ENCODE results near the gene TKFC.
A peak's percentile ranks its signal among the peaks of the same experiment; 100 is the strongest.

Gene TKFC

DNA sequence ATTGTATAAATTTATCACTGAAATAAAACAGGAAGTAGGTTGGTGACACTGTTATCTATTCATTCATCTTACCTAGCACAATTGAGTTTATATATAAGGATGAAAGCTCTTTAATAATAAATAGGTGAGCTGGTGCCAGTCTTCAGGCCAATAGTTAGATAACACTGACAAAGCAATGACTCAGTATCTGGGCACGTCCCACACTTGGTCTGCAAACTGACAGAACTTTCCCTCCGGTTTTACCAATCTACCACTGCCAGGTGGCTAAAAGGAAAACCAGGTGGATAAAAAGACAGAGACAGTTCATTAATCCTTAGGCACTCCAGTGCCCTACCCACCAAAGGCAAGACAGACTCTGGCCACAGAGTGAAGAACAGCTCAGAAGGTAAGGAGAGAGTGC lies 17.8 kb upstream of the TKFC start:
- Histone ChIP-seq H3K36me3 (ENCODE audit: control insufficient read depth, insufficient read depth, low read length) (peaks cover 29% of the 10 kb centered on the region), H3K27ac (ENCODE audit: low read length) (no peak overlapping the region), H3K4me1 (ENCODE audit: control insufficient read depth, insufficient read depth, low read length) (no peaks in the 10 kb centered on the region), H3K9me3 (ENCODE audit: control insufficient read depth, insufficient read depth, low read length) (no peaks in the 10 kb centered on the region), H3K27me3 (ENCODE audit: control insufficient read depth, insufficient read depth, low read length) (no peaks in the 10 kb centered on the region), H3K4me3 (ENCODE audit: low read length) (no peak overlapping the region)
- DNase-seq (ENCODE audit: low read depth, low spot score) = no peak
- WGBS (ENCODE audit: insufficient coverage, insufficient read length) = no CpG with 5 or more reads among the region's 2 CpGs

DNA sequence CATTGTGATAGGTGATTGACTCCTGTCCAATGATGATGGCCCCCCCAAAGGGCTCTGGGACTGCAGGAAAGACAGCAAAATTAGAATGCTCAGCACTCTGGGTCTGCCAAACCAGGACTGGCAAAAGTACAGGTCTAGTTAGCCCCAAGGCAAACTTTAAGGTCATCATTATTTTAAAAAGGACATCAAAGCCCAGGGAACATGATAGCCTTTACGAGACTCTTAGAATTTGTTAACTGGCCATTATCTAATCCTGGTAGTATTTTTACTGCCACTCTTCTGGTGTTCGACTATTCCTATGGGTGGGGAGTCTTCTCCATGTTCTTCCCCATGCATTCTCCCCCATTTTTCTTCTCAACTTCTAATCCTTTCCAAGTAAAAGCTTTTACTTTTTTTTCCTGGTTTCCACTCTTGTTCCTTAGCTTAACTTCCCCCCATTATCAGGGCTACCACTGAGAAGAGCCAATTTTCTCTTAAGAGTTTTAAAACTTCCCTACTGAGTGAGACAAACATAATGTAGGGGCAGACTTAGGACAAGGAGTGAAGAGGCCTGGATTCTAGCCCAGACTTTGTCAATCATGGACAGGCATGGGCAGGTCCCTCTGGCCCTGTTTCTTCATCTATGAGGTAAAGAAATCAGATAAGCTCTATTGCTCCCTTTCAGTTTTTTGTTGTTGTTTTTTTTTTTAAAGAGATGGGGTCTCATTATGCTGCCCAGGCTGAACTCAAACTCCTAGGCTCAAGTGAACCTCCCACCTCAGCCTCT lies 7.2 kb upstream of the TKFC start:
- Histone ChIP-seq H3K9me3 (ENCODE audit: control insufficient read depth, insufficient read depth, low read length) (no peaks in the 10 kb centered on the region), H3K27ac (ENCODE audit: low read length) (no peak overlapping the region), H3K4me3 (ENCODE audit: low read length) (no peak overlapping the region), H3K36me3 (ENCODE audit: control insufficient read depth, insufficient read depth, low read length) (peaks cover 21% of the 10 kb centered on the region; the same call in 1 of the 2 replicates), H3K4me1 (ENCODE audit: control insufficient read depth, insufficient read depth, low read length) (no peaks in the 10 kb centered on the region), H3K27me3 (ENCODE audit: control insufficient read depth, insufficient read depth, low read length) (no peaks in the 10 kb centered on the region; the same call in 1 of the 2 replicates)
- DNase-seq (ENCODE audit: low read depth, low spot score) = no peak
- no CpG with 5 or more reads among the region's 2 CpGs for WGBS (ENCODE audit: insufficient coverage, insufficient read length)

DNA sequence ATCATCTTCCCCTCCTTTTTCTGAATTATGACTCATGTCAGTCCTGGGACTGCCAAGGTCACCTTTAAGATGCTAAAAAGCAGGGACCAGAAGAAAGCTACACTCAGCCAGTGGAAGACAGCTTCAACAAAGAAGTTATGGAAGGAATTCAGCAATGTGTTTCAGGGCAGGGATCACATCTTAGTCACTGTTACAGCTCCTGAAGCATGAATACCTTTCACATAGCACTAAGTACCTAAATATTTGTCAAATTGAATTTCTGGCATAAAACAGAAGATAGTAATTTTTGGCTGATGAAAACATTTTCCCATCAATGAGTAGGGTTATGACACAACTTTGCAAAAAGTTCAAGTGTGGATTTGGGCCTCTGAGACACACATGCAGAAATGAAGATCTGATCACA lies 5.4 kb upstream of the TKFC start:
- no peak overlapping the region for H3K4me3 ChIP-seq (ENCODE audit: low read length)
- no peak overlapping the region for H3K27ac ChIP-seq (ENCODE audit: low read length)

DNA sequence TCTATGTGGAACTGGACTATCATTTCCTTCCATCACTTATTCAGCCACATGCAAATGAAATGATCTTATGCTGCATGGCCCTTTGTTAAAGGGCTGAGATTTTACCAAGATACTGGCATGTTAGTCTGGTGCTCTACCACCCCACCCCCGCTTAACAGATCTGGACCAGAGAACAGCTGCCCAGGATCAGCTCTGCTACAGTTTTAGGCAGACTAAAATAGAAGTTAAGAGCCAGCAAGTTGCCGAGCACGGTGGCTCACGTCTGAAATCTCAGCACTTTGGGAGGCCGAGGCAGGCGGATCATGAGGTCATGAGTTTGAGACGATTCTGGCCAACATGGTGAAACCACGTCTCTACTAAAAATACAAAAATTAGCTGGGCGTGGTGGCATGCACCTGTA lies 4.7 kb upstream of the TKFC start:
- Histone ChIP-seq H3K9me3 (ENCODE audit: control insufficient read depth, insufficient read depth, low read length) (no peaks in the 10 kb centered on the region), H3K36me3 (ENCODE audit: control insufficient read depth, insufficient read depth, low read length) (peaks cover 13% of the 10 kb centered on the region; the same call in 1 of the 2 replicates), H3K4me3 (ENCODE audit: low read length) (no peak overlapping the region)

More for the DNA sequence above, 5.4 kb upstream of the TKFC start:
- no peak for DNase-seq (ENCODE audit: low read depth, low spot score)
- Histone ChIP-seq H3K4me1 (ENCODE audit: control insufficient read depth, insufficient read depth, low read length) (no peaks in the 10 kb centered on the region; the same call in 1 of the 2 replicates), H3K36me3 (ENCODE audit: control insufficient read depth, insufficient read depth, low read length) (peaks cover 14% of the 10 kb centered on the region; the same call in 1 of the 2 replicates), H3K9me3 (ENCODE audit: control insufficient read depth, insufficient read depth, low read length) (no peaks in the 10 kb centered on the region), H3K27me3 (ENCODE audit: control insufficient read depth, insufficient read depth, low read length) (no peaks in the 10 kb centered on the region; the same call in 1 of the 2 replicates)

DNA sequence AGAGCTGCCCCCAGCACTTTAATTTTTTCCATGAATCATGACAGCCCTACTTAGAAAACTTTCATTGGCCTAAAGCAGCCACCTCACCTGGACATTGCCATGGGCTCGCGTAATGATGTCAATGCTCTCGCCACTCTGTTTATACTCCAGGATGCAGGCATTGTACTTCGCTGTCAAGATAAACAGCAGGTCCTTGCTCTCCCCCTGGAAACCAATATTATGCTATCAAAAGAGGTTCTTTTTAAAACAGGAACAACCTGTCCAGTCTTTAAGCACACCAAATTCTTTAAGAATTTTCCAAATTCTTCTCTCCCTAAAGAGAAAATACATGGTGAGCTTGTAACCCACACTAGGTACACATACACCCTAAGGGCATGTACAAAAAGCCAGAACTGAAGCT lies 3.2 kb upstream of the TKFC start:
- no peak overlapping the region for H3K4me3 ChIP-seq (ENCODE audit: low read length)
- H3K27me3 ChIP-seq (ENCODE audit: control insufficient read depth, insufficient read depth, low read length) = no peaks in the 10 kb centered on the region
- no peaks in the 10 kb centered on the region for H3K9me3 ChIP-seq (ENCODE audit: control insufficient read depth, insufficient read depth, low read length)
- WGBS (ENCODE audit: insufficient coverage, insufficient read length) = no CpG with 5 or more reads among the region's 4 CpGs
- no peak overlapping the region for H3K27ac ChIP-seq (ENCODE audit: low read length)
- DNase-seq (ENCODE audit: low read depth, low spot score) = no peak
- H3K36me3 ChIP-seq (ENCODE audit: control insufficient read depth, insufficient read depth, low read length) = peaks cover 6% of the 10 kb centered on the region; the same call in 1 of the 2 replicates
- H3K4me1 ChIP-seq (ENCODE audit: control insufficient read depth, insufficient read depth, low read length) = peaks cover 3% of the 10 kb centered on the region

More for the DNA sequence above, 4.7 kb upstream of the TKFC start:
- Histone ChIP-seq H3K27ac (ENCODE audit: low read length) (no peak overlapping the region), H3K4me1 (ENCODE audit: control insufficient read depth, insufficient read depth, low read length) (no peaks in the 10 kb centered on the region; the same call in 1 of the 2 replicates), H3K27me3 (ENCODE audit: control insufficient read depth, insufficient read depth, low read length) (no peaks in the 10 kb centered on the region; the same call in 1 of the 2 replicates)
- no peak for DNase-seq (ENCODE audit: low read depth, low spot score)
- WGBS (ENCODE audit: insufficient coverage, insufficient read length) = no CpG with 5 or more reads among the region's 9 CpGs

DNA sequence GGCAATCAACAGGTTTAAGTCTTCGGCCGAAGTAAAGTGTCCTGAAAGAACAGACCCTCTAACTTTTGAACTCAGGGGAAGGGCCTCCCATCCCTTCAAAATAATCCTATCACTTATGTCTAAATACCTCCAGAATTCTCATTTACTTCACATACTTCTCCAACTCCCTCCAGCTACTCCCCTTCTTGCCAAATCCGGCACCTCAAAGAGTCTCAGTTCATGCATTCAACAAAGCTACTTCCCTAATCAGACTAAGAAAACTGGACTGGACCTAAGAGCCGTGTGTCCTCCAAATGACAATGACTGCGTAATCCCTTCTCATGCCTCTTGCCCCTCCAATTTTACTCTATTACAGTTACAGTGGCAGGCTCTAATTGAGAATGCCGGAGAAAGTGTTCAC lies 1.4 kb upstream of the TKFC start:
- no peak overlapping the region; the same call in 1 of the 2 replicates for H3K4me3 ChIP-seq (ENCODE audit: low read length)
- no peak overlapping the region for H3K27ac ChIP-seq (ENCODE audit: low read length)
- H3K4me1 ChIP-seq (ENCODE audit: control insufficient read depth, insufficient read depth, low read length) = peaks cover 3% of the 10 kb centered on the region
- H3K9me3 ChIP-seq (ENCODE audit: control insufficient read depth, insufficient read depth, low read length) = no peaks in the 10 kb centered on the region
- H3K36me3 ChIP-seq (ENCODE audit: control insufficient read depth, insufficient read depth, low read length) = peaks cover 6% of the 10 kb centered on the region; the same call in 1 of the 2 replicates
- H3K27me3 ChIP-seq (ENCODE audit: control insufficient read depth, insufficient read depth, low read length) = no peaks in the 10 kb centered on the region
- WGBS (ENCODE audit: insufficient coverage, insufficient read length) = no CpG with 5 or more reads among the region's 6 CpGs
- DNase-seq (ENCODE audit: low read depth, low spot score) = no peak

DNA sequence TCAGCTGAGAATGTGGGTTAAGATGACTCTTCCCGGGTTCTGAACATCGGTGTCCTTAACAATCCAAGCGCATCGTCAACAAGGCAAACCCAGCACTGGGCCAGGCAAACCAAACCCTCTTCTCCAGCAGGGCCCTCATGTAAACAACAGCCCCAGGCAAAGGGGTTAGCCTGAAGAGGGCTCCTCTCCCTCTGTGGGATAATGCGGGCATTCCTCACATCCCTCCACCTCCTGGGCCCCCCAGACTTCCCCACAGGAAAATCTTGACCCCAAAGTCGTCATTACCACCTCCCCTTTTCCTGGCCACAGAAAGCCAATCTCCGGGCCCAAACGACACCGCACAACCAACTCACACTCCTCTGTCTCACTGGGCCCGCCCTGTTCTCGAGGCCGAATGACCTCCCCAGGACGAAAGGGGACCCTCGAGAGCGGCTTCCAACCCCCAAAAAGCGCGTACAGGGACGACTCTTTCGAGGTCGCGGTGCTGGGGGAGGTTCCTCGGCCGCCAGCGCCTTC lies 689 bp upstream of the TKFC start:
- Histone ChIP-seq H3K27ac (ENCODE audit: low read length) (no peak overlapping the region), H3K36me3 (ENCODE audit: control insufficient read depth, insufficient read depth, low read length) (peaks cover 6% of the 10 kb centered on the region; the same call in 1 of the 2 replicates), H3K4me3 (ENCODE audit: low read length) (peak overlapping the region; percentile 95), H3K9me3 (ENCODE audit: control insufficient read depth, insufficient read depth, low read length) (no peaks in the 10 kb centered on the region), H3K27me3 (ENCODE audit: control insufficient read depth, insufficient read depth, low read length) (no peaks in the 10 kb centered on the region), H3K4me1 (ENCODE audit: control insufficient read depth, insufficient read depth, low read length) (peaks cover 3% of the 10 kb centered on the region)
- no peak for DNase-seq (ENCODE audit: low read depth, low spot score)
- WGBS (ENCODE audit: insufficient coverage, insufficient read length) = no CpG with 5 or more reads among the region's 24 CpGs

DNA sequence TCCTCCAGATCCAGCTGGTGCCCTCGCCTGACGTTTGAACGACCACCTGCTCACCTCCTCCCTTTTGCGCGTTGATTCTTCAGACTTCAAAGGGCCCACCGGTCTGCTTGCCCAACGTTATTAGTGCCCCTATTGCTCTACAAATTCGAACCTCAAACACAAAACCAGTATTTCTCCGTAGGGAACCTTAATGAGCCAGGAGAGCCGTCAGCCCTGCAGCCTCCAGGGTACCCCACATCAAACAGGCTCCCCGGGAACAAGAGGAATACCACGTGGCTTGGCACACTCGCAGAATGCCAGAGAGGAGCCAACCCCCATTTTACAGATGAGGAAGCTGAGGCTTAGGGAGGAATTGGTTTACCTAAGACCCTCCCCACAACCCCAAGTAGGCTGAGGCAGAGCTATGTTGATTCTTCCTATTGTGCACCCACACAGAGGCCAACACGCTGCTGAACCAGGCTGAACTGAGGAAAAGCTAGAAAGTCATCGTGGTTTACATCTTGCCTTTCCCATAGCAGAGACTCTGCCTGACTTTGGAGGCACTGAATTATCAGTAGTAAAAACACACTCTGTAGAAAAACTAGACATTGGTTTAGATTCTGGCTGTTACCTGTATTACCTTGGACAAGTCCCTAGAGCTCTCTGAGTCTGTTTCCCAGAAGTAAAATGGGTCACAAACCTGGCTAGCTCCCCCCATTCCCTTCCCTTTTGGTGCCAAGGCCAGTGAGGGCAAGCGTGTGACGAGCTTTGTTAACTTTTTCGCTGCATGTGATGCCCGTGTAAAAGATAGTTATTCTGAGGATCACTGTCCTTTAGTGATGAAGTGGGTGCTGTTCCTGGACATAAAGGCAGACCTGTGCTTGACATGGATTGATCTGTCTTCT lies 764 bp downstream of the TKFC start:
- H3K27me3 ChIP-seq (ENCODE audit: control insufficient read depth, insufficient read depth, low read length) = no peaks in the 10 kb centered on the region
- H3K4me1 ChIP-seq (ENCODE audit: control insufficient read depth, insufficient read depth, low read length) = peaks cover 3% of the 10 kb centered on the region
- DNase-seq (ENCODE audit: low read depth, low spot score) = no peak

DNA sequence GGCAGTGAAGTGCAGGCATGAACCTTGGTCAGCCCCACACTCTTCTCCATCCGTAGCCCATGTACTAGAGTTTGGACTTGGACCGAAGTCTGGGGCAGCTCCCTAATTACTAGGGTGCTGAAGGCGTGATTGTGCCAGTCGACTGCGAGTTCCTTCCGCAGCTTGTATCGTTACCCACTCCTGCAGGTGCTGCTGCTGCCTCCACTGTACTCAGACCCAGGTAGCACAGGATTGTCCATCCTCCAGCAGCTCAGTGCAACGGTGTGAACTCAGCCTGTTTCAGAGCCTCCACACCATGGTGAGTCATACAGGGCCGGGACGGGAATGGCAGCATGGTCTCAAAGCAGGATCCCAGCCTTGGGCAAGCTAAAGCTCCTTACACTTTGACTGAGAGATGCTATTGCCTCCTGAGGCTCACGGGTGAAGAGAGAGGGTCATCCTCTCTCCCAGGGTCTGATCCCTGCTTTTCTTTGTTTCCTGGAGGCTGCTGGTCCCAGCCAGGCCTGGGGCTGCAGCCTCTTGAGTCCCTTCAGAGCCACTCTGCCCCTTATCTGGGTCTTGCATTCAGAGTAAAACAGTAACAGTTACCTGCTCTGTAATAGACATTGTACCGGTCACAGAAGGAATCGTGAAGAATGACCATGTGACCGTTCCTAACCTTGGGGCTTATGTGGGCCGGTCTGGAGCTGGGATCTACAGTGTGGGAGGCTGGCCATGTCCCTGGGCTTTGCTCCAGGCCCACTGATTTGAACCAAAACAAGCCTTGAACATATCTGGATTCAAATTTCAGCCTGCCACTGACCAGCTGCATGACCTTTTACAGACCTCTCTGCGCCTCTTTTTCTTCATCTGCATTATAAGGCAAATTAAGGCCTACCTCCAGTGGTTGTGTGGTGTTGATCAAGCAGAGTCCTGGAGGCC lies 1.7 kb downstream of the TKFC start:
- no peak overlapping the region for H3K27ac ChIP-seq (ENCODE audit: low read length)
- H3K36me3 ChIP-seq (ENCODE audit: control insufficient read depth, insufficient read depth, low read length) = 0 out of 2 replicates have a peak, but pooled peaks cover 5% of the 10 kb centered on the region
- no peak for DNase-seq (ENCODE audit: low read depth, low spot score)

More for the DNA sequence above, 764 bp downstream of the TKFC start:
- no peaks in the 10 kb centered on the region for H3K9me3 ChIP-seq (ENCODE audit: control insufficient read depth, insufficient read depth, low read length)
- WGBS (ENCODE audit: insufficient coverage, insufficient read length) = no CpG with 5 or more reads among the region's 19 CpGs
- H3K36me3 ChIP-seq (ENCODE audit: control insufficient read depth, insufficient read depth, low read length) = peaks cover 4% of the 10 kb centered on the region; the same call in 1 of the 2 replicates
- no peak overlapping the region for H3K27ac ChIP-seq (ENCODE audit: low read length)
- peak overlapping the region; percentile 95 for H3K4me3 ChIP-seq (ENCODE audit: low read length)

More for the DNA sequence above, 1.7 kb downstream of the TKFC start:
- H3K9me3 ChIP-seq (ENCODE audit: control insufficient read depth, insufficient read depth, low read length) = no peaks in the 10 kb centered on the region
- no peaks in the 10 kb centered on the region for H3K27me3 ChIP-seq (ENCODE audit: control insufficient read depth, insufficient read depth, low read length)
- peaks cover 3% of the 10 kb centered on the region for H3K4me1 ChIP-seq (ENCODE audit: control insufficient read depth, insufficient read depth, low read length)
- no CpG with 5 or more reads among the region's 16 CpGs for WGBS (ENCODE audit: insufficient coverage, insufficient read length)
- no peak overlapping the region for H3K4me3 ChIP-seq (ENCODE audit: low read length)
